ENCODE data around the gene FYCO1.
A peak's percentile ranks its signal among the peaks of the same experiment; 100 is the strongest.

Gene FYCO1

DNA sequence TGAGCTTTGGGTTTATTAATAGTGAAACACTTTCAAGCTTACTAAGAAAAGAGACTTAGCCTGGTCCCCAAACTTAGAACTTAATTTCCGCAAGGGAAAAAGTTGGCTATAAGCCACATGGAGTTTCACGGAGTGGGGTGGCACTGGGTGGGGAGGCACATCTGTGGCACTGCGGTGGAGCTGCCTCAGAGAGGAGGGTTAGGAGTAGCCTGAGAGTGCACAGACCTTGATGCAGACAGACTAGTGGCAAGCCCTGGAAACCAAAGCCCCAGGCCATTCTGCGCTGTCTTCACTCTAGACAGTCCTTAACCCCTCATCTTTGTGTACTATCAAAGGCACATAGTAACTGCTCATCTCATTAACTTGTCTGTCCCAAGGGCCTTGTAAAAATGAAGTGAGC lies 30.4 kb downstream of the FYCO1 start:
- no peak for DNase-seq (ENCODE audit: low read depth in 2 of 2)

- peak in 1 of 2 experiments; percentile 29 for DNase-seq (ENCODE audit: low read depth in 2 of 2)
These were observed 31.5 kb downstream of the FYCO1 start for GRCh38 chr3:45964139-45964538.

GRCh38 chr3:45962033-45962432 lies 33.6 kb downstream of the FYCO1 start:
- DNase-seq (ENCODE audit: low read depth in 2 of 2) = no peak

DNA sequence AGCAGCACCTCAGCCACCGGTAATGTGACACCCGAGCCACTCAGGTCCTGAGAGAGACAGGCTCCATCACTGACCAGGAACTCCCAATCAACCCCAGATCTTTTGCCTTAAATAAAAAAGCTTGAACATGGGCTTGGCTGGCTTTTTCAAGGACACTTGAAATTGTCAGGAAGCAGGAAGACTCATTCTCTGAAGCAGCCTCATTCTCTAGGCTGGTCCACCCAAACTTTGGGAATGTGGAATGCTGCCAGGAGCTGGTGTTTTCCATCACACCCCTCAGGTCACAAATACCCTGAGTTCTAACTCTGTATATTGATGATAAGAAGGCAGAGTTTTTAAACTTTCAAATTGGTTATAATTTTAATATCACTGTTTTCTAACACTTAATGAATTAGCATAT lies 35.3 kb downstream of the FYCO1 start:
- DNase-seq (ENCODE audit: low read depth in 2 of 2) = no peak

DNA sequence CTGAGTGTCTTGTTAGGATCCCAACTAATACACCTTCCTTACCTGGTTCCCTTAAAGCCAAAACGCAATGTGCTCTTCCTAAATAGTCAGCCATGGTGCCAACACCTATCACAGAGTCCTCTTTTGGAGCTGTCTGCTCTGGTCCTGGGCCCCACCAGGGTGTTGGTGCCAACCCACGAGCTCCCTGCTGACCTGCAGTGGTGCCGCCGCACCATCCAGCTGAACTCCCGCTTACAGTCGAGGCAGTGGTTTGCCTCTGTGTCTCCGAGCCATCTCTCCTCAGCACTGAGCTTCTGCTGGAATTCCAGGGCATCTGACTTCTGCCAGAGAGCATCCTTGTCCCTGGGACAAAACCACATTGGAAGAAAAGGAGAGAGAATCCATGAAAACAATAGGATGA lies 36.4 kb downstream of the FYCO1 start:
- DNase-seq (ENCODE audit: low read depth in 2 of 2) = no peak

- no peak for DNase-seq (ENCODE audit: low read depth in 2 of 2)
These were observed 37.3 kb downstream of the FYCO1 start for GRCh38 chr3:45958321-45958791.

DNA sequence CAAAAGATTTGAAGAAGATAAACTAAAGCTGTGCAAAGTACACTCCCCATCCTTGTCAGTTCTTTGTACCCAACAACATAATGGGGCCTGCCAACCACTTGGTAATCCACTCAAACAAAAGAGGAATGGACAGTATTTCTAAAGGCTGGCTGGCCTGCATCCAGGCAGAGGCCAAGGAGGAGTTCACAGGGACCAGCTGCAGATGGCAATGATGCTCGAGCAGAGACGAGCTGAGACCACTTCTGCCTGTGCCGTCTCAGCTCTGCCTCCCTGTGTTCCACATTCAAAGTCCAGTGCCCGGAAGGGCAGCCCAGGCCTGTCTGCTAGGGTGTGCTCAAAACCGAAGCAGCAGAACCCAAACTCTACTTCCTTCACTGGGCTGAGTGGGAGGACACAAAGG lies 38.0 kb downstream of the FYCO1 start:
- DNase-seq (ENCODE audit: low read depth in 2 of 2) = no peak

- DNase-seq (ENCODE audit: low read depth in 2 of 2) = no peak
These were observed 39.9 kb downstream of the FYCO1 start for GRCh38 chr3:45955706-45956105.

GRCh38 chr3:45955017-45955647 lies 40.5 kb downstream of the FYCO1 start:
- no peak for DNase-seq (ENCODE audit: low read depth in 2 of 2)

- DNase-seq (ENCODE audit: low read depth in 2 of 2) = no peak
These were observed 41.3 kb downstream of the FYCO1 start for GRCh38 chr3:45954306-45954705.

GRCh38 chr3:45953536-45953935 lies 42.1 kb downstream of the FYCO1 start:
- no peak for DNase-seq (ENCODE audit: low read depth in 2 of 2)

- no peak for DNase-seq (ENCODE audit: low read depth in 2 of 2)
These were observed 43.2 kb downstream of the FYCO1 start for GRCh38 chr3:45952456-45952855.

GRCh38 chr3:45951946-45952345 lies 43.7 kb downstream of the FYCO1 start:
- no peak for DNase-seq (ENCODE audit: low read depth in 2 of 2)

DNA sequence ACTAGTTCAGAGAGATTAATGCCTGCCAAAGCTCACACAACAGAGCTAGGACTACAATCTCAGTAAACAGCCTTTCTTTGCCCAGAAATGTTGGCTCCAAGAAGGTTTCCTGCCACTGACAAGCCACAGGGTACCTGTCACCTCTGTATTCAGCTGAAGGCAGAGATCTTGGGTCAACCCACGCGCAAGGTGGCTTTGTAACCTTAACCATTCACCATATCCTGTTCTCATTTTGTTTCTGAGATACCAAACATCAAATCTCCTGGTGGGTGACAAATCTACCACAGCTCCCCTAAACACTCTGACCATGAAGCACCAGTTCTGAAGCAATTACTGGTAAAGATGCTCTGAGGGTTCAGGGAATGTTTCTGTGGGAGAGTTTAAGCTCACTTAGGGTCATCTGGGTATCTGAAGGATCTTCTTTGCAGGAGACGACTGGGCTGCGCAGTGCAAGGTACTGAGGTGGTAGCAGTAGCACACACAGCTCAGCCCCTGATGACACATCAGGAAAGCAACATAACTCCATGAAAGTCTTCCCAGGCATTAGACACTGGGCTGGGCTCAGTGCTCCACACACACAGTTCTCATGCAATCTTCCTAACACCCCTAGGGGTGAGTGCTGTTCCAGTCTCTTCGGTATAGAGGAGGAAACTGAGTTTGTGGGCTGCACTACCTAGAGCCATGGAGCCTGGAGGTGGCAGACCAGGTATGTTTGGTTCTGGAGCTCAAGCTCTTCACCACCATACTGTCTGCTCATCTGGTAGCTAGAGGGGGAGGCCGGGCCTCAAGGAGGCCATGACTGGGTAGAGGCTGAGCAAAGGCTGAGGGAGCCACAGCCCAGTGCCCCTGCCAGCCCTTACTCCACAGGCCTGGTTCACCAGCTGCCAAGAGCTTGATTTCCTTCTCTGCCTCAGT lies 44.7 kb downstream of the FYCO1 start:
- DNase-seq (ENCODE audit: low read depth in 2 of 2) = no peak

GRCh38 chr3:45950131-45950530 lies 45.5 kb downstream of the FYCO1 start:
- no peak for DNase-seq (ENCODE audit: low read depth in 2 of 2)

DNA sequence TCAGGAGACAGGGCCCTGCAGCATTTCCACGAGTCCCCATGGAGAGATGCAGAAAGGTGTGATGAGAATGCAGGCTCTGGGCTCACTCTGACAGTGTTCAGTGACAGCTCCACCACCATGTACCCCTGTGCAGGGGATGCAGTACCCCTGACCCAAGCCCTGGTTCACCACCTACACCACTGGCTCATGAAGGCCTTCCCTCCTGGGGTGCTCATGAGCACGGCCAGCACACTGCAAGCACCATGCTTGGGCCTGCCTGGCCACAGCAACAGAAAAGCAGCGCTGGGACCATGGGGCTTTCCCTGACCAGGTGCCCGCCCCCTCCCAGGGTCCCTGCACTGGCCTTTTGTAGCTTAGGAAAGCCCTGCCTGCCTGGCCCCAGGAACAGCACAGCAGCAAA lies 46.2 kb downstream of the FYCO1 start:
- DNase-seq (ENCODE audit: low read depth in 2 of 2) = no peak

DNA sequence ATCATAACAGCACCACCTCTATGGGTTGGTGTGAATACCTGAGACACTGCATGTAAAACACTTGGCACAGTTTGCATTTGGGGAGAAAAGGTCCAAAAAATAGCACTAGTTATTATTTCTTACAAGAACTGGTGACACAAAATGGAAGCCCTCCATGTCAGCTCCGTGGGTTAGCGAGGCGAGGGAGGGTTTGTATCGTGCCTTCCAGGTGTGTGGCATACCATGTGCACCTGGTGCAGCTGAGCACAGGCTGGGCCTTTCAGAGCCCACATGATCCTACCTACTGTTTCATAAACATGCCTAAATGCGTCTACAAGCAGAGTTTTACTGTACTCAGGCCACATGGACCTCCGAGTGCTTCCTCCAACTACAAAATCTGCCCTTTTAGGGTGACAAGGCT lies 46.7 kb downstream of the FYCO1 start:
- no peak for DNase-seq (ENCODE audit: low read depth in 2 of 2)

- no peak for DNase-seq (ENCODE audit: low read depth in 2 of 2)
These were observed 47.3 kb downstream of the FYCO1 start for GRCh38 chr3:45948311-45948781.

- no peak for DNase-seq (ENCODE audit: low read depth in 2 of 2)
These were observed 48.3 kb downstream of the FYCO1 start for GRCh38 chr3:45947361-45947760.

GRCh38 chr3:45946875-45947274 lies 48.7 kb downstream of the FYCO1 start:
- DNase-seq (ENCODE audit: low read depth in 2 of 2) = no peak

- no peak for DNase-seq (ENCODE audit: low read depth in 2 of 2)
These were observed 49.3 kb downstream of the FYCO1 start for GRCh38 chr3:45946307-45946706.

DNA sequence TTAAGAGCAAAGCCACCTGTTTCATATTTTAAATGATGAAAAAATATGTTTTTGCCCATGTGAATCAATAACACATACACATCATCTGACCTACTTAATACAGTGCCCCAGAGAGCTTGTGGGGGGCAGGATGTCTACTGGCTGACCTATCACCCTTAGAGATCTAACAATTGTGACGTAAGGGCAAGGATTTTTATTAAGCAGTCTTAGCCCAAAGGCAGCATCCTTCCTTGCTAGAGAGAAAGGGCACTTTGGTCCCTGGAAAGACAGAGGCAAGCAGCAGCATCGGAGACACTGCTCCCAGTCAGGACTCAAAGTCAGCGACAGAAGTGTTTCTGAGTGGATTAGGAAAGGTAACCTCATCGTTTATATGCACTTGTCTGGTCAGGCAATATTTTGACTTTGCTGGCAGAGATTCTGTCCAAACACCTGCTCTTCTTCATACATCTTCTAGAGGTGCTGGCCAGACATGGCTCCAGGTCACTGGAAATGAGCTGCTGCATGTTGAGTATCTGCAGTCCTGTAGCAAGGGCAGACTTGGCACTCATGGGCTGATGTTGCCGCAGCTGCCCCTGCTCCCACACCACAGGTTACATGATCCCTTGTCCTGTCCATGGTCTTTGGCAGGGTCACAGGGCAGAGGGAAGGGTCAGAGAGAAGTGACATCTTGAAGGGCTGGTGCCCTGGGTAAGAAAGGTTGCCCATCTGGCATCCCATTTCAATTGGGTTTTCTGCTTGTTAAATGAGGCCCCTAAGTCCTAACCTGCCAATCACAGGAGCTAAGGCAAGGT lies 50.6 kb downstream of the FYCO1 start:
- no peak for DNase-seq (ENCODE audit: low read depth in 2 of 2)

Data from stimulated activated CD4-positive, alpha-beta T cell treated with anti-CD3 and anti-CD28 coated beads, Interleukin-12 subunit alpha, Interleukin-12 subunit beta, amount 100 ng/mL, for 24 hours (primary cell).